Stimulated activated CD4-positive, alpha-beta T cell treated with anti-CD3 and anti-CD28 coated beads, Interleukin-1b, Interleukin-23, amount 100 ng/mL, for 4 hours (primary cell): ENCODE measurements around the gene CGB2.
A peak's percentile ranks its signal among the peaks of the same experiment; 100 is the strongest.
"Not testable (repeated sequence)": the region's sequence is repeated elsewhere in the genome, so short reads cannot be mapped to it uniquely, and the experiment has no call there.

Source experiments
- DNase-seq, 2 donors: peaks; one replicate each; pipeline ENCODE4 v3.0.0-alpha.2; 2020; ENCODE audit warnings: low read depth in 2 of 2

Gene CGB2

GRCh38 chr19:49067554-49067953 lies 35.9 kb downstream of the CGB2 start:
- no peak for DNase-seq

- DNase-seq, result no peak
Observed at GRCh38 chr19:49069026-49069425, 37.3 kb downstream of the CGB2 start.

GRCh38 chr19:49070416-49070815 lies 38.7 kb downstream of the CGB2 start:
- no peak for DNase-seq

DNA sequence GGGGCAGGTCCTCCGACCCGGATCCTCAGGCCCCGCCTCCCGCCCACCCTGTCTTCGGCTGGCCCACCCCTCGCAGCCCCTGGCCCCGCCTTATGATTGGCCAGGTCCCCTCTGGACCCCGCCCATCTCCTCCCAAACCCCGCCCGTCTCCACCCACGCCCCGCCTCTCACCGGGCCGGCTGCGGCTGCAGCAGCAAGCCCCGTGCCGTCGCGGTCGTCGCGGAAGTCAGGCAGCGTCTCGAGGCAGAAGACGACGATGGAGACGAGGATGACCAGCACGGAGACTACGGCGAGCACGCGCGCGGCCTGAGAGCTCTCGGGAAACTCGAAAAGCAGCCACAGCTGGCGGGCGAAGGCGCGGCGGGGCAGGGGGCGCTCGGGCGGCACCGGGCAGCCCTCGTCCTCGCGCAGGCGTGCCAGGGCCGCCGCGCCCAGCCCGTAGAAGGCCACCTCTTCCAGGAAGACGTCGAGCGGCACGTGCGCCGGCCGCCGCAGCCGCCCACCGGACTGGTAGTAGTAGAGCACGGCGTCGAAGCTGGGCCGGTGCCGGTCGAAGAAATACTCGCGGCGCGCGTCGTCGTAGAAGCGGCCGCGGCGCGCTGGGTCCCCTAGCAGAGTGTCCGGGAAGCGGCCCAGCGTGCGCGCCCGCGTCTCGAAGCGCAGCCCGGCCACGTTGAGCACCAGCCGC lies 40.3 kb downstream of the CGB2 start:
- DNase-seq, result peak in 1 of 2 donors; percentile 22

GRCh38 chr19:49073514-49074378 lies 42.1 kb downstream of the CGB2 start:
- no peak for DNase-seq

DNA sequence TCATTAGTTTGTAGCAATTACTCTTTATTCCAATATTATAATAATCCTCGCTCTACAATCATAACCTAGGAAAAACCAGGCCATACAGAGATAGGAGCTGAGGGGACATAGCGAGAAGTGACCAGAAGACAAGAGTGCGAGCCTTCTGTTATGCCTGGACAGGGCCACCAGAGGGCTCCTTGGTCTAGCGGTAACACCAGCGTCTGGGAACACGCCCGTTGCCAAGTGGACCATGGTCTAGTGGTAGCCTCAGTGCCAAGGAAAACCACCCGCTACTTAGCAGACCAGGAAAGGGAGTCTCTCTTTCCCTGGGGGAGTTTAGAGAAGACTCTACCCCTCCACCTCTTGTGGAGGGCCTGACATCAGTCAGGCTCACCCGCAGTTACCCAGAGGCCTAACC lies 43.2 kb downstream of the CGB2 start:
- DNase-seq, result not testable (repeated sequence)

- no peak for DNase-seq
Observed at GRCh38 chr19:49080392-49080791, 48.7 kb downstream of the CGB2 start.

DNA sequence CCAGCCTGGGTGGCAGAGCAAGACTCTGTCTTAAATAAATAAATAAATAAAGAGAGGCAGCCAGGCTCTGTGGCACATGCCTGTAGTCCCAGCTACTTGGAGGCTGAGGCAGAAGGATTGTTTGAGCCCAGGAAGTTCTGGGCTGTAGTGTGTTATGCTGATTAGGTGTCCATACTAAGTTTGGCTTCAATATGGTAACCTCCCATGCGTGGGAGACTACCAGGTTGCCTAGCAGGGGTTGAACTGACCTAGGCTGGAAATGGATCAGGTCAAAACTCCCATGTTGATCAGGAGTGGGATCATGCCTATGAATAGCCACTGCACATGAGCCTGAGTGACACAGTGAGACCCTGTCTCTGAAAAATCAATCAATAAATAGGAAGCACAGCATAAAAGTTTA lies 49.6 kb downstream of the CGB2 start:
- no peak for DNase-seq
